ENCODE results near the gene COQ10B.
"Not testable (repeated sequence)": the region's sequence is repeated elsewhere in the genome, so short reads cannot be mapped to it uniquely, and the experiment has no call there.

The COQ10B gene

DNA sequence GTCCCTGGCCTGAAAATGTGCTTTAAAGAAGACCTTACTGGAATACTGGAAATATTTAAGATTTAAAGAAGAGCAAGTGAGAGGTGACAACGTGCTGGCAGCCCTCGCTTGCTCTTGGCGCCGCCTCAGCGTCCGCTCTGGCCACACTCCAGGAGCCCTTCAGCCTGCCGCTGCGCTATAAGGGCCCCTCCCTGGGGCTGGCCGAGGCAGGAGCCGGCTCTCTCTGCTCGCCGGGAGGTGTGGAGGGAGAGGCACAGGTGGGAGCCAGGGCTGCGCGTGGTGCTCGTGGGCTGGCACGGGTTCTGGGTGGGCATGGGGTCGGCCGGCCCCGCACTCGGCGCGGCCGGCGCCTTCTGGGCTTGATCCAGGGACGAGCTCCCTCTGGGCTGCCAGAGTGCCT is 2.9 kb upstream of the COQ10B start:
- no peak overlapping the region for H3K27ac ChIP-seq (ENCODE audit: low read depth, low read length, poor library complexity, severe bottlenecking)
- no peak overlapping the region for H3K4me3 ChIP-seq (ENCODE audit: low read depth, low read length, poor library complexity, severe bottlenecking)

DNA sequence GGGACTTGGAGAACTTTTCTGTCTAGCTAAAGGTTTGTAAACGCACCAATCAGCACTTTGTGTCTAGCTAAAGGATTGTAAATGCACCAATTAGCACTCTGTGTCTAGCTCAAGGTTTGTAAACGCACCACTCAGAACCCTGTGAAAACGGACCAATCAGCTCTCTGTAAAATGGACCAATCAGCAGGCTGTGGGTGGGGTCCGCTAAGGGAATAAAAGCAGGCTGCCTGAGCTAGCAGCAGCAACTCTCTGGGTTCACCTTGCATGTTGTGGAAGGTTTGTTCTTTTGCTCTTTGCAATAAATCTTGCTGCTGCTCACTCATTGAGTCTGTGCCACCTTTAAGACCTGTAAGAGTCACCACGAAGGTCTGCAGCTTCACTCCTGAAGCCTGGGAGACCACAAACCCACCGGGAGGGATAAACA is 2.4 kb upstream of the COQ10B start:
- not testable (repeated sequence) for H3K27ac ChIP-seq (ENCODE audit: low read depth, low read length, poor library complexity, severe bottlenecking); H3K4me3 ChIP-seq (ENCODE audit: low read depth, low read length, poor library complexity, severe bottlenecking); H3K9me3 ChIP-seq (ENCODE audit: low read length); H3K9ac ChIP-seq (ENCODE audit: low read length); H3K4me2 ChIP-seq (ENCODE audit: low read length); H3K36me3 ChIP-seq (ENCODE audit: insufficient read depth, low read length); H4K20me1 ChIP-seq (ENCODE audit: insufficient read depth, low read length); H3F3A ChIP-seq (ENCODE audit: insufficient read depth, low read length); H3K27me3 ChIP-seq (ENCODE audit: insufficient read depth, low read length); H3K9me2 ChIP-seq (ENCODE audit: low read depth, low read length)
- Histone ChIP-seq H3K79me2 (ENCODE audit: insufficient read depth, low read length) (peaks cover 22% of the 10 kb centered on the region), H3K4me1 (ENCODE audit: insufficient read depth, low read length, severe bottlenecking) (peaks cover 18% of the 10 kb centered on the region), H2AFZ (ENCODE audit: low read length) (0 out of 2 replicates have a peak overlapping the region, but pooled peaks have one; percentile 71)

More for the DNA sequence above, 2.9 kb upstream of the COQ10B start:
- Histone ChIP-seq H3K9ac (ENCODE audit: low read length) (no peak overlapping the region), H3K79me2 (ENCODE audit: insufficient read depth, low read length) (peaks cover 17% of the 10 kb centered on the region), H3K4me2 (ENCODE audit: low read length) (no peak overlapping the region), H3K27me3 (ENCODE audit: insufficient read depth, low read length) (no peaks in the 10 kb centered on the region), H2AFZ (ENCODE audit: low read length) (no peak overlapping the region), H3K4me1 (ENCODE audit: insufficient read depth, low read length, severe bottlenecking) (peaks cover 18% of the 10 kb centered on the region), H3F3A (ENCODE audit: insufficient read depth, low read length) (no peaks in the 10 kb centered on the region), H3K36me3 (ENCODE audit: insufficient read depth, low read length) (no peaks in the 10 kb centered on the region), H3K9me2 (ENCODE audit: low read depth, low read length) (no peaks in the 10 kb centered on the region), H4K20me1 (ENCODE audit: insufficient read depth, low read length) (no peaks in the 10 kb centered on the region), H3K9me3 (ENCODE audit: low read length) (no peaks in the 10 kb centered on the region)
- no peak for TF ChIP-seq EZH2 (IDR thresholded peaks at IDR 0.05; ENCODE audit: borderline replicate concordance, low read length)
- TF ChIP-seq, protein P1, sequence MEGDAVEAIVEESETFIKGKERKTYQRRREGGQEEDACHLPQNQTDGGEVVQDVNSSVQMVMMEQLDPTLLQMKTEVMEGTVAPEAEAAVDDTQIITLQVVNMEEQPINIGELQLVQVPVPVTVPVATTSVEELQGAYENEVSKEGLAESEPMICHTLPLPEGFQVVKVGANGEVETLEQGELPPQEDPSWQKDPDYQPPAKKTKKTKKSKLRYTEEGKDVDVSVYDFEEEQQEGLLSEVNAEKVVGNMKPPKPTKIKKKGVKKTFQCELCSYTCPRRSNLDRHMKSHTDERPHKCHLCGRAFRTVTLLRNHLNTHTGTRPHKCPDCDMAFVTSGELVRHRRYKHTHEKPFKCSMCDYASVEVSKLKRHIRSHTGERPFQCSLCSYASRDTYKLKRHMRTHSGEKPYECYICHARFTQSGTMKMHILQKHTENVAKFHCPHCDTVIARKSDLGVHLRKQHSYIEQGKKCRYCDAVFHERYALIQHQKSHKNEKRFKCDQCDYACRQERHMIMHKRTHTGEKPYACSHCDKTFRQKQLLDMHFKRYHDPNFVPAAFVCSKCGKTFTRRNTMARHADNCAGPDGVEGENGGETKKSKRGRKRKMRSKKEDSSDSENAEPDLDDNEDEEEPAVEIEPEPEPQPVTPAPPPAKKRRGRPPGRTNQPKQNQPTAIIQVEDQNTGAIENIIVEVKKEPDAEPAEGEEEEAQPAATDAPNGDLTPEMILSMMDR (IDR thresholded peaks at IDR 0.05; ENCODE audit: low read length), result no peak

DNA sequence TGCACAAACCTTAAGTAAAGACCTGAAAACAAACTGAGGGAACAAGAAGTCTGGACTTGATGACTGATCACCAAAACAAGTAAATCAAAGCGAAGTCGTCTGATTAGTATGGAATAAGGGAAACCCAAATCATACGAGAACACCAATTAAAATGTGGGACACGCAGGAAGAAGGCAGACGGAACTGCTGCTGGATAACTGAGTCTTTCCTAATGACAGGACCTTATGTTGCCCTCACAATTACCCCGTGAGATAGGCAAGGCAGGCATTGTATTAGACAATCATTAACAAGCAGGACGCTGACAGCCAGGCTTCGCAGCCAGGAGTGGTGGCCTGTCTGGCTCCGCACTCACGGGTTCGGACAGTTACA is 614 bp upstream of the COQ10B start:
- peak overlapping the region; percentile 54 for H3K27ac ChIP-seq (ENCODE audit: low read depth, low read length, poor library complexity, severe bottlenecking)
- peak overlapping the region; percentile 71 for H3K9ac ChIP-seq (ENCODE audit: low read length)
- peak overlapping the region; percentile 85 for H3K4me2 ChIP-seq (ENCODE audit: low read length)
- H3K9me2 ChIP-seq (ENCODE audit: low read depth, low read length), result no peaks in the 10 kb centered on the region
- no peak overlapping the region for H2AFZ ChIP-seq (ENCODE audit: low read length)
- H4K20me1 ChIP-seq (ENCODE audit: insufficient read depth, low read length), result no peaks in the 10 kb centered on the region
- peaks cover 35% of the 10 kb centered on the region for H3K79me2 ChIP-seq (ENCODE audit: insufficient read depth, low read length)
- H3K9me3 ChIP-seq (ENCODE audit: low read length), result no peaks in the 10 kb centered on the region
- H3F3A ChIP-seq (ENCODE audit: insufficient read depth, low read length), result no peaks in the 10 kb centered on the region
- TF ChIP-seq, protein P1 (IDR thresholded peaks at IDR 0.05; ENCODE audit: low read length), result no peak
- TF ChIP-seq EZH2 (IDR thresholded peaks at IDR 0.05; ENCODE audit: borderline replicate concordance, low read length), result no peak
- H3K4me3 ChIP-seq (ENCODE audit: low read depth, low read length, poor library complexity, severe bottlenecking), result peak overlapping the region; percentile 82
- no peaks in the 10 kb centered on the region for H3K27me3 ChIP-seq (ENCODE audit: insufficient read depth, low read length)
- H3K4me1 ChIP-seq (ENCODE audit: insufficient read depth, low read length, severe bottlenecking), result peaks cover 18% of the 10 kb centered on the region
- H3K36me3 ChIP-seq (ENCODE audit: insufficient read depth, low read length), result 0 out of 2 replicates have a peak, but pooled peaks cover 3% of the 10 kb centered on the region

DNA sequence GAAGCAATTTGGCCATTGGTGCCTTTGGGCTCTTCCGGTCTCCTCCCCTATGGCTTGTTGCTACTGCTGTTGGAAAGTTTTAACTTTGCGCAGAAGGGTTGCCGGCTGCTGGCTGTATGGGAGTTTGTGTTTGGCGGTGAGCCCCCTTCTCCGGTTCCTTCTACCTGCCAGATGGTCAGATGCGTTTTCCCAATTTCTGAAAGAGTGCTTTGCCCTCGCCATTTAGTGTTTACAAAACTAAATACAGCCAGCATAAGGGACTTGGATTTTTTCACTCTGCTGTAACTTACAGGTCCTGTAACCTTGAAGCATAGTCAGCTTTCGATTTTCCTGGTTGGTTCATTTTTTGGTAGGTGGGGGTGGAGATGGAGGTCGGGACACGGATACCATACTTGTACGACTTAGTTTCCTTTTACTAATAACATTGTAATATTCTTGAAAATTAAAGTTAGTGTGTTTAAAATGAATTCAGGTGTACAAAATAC is 604 bp downstream of the COQ10B start:
- Histone ChIP-seq H3K36me3 (ENCODE audit: insufficient read depth, low read length) (0 out of 2 replicates have a peak, but pooled peaks cover 3% of the 10 kb centered on the region), H3K27me3 (ENCODE audit: insufficient read depth, low read length) (no peaks in the 10 kb centered on the region), H4K20me1 (ENCODE audit: insufficient read depth, low read length) (no peaks in the 10 kb centered on the region), H3K4me3 (ENCODE audit: low read depth, low read length, poor library complexity, severe bottlenecking) (peak overlapping the region; percentile 82), H3K9me2 (ENCODE audit: low read depth, low read length) (no peaks in the 10 kb centered on the region), H3K4me2 (ENCODE audit: low read length) (peak overlapping the region; percentile 69), H3K27ac (ENCODE audit: low read depth, low read length, poor library complexity, severe bottlenecking) (peak overlapping the region; percentile 79), H3K79me2 (ENCODE audit: insufficient read depth, low read length) (peaks cover 44% of the 10 kb centered on the region), H3K9ac (ENCODE audit: low read length) (peak overlapping the region; percentile 84), H3F3A (ENCODE audit: insufficient read depth, low read length) (no peaks in the 10 kb centered on the region), H2AFZ (ENCODE audit: low read length) (no peak overlapping the region), H3K4me1 (ENCODE audit: insufficient read depth, low read length, severe bottlenecking) (peaks cover 18% of the 10 kb centered on the region), H3K9me3 (ENCODE audit: low read length) (no peaks in the 10 kb centered on the region)
- no peak for TF ChIP-seq EZH2 (IDR thresholded peaks at IDR 0.05; ENCODE audit: borderline replicate concordance, low read length)
- TF ChIP-seq, protein P1 (IDR thresholded peaks at IDR 0.05; ENCODE audit: low read length), result no peak
